HCT116 (cell line): ENCODE data around the gene VSNL1.

ENCODE experiments used
- CBX3 ChIP-seq: IDR thresholded peaks from 2 replicates; pipeline ENCODE4 v1.6.1; 2012; ENCODE audit warnings: low read depth
- EZH2phosphoT487 ChIP-seq: fragments of 200-600 bp; IDR thresholded peaks from 2 replicates; pipeline ENCODE4 v1.6.1; 2018; ENCODE audit warnings: antibody characterized with exemption, borderline replicate concordance
- FOSL1 ChIP-seq: IDR thresholded peaks from 2 replicates; pipeline ENCODE4 v1.6.1; 2012; ENCODE audit warnings: low read depth
- POLR2A ChIP-seq: IDR thresholded peaks from 2 replicates; pipeline ENCODE4 v1.7.0; 2011; ENCODE audit warnings: borderline replicate concordance; ENCODE audit not compliant: insufficient read depth, insufficient read length; ENCODE audit errors: extremely low read depth
- POLR2AphosphoS5 ChIP-seq: IDR thresholded peaks from 2 replicates; pipeline ENCODE4 v1.6.1; 2011; ENCODE audit warnings: mild to moderate bottlenecking, low read depth, low read length, moderate library complexity
- SIN3A ChIP-seq: IDR thresholded peaks from 2 replicates; pipeline ENCODE4 v1.6.1; 2012; ENCODE audit warnings: low read depth
- TCF7L2 ChIP-seq: IDR thresholded peaks from 2 replicates; pipeline ENCODE4 v1.7.0; 2011; ENCODE audit warnings: borderline replicate concordance, inconsistent platforms; ENCODE audit not compliant: insufficient read depth, insufficient read length; ENCODE audit errors: extremely low read depth
- TF ChIP-seq, protein P1 (sequence below), 3 experiments: fragments of 200-600 bp in 1 of 3; sonication (generic) in 1 of 3; IDR thresholded peaks in 2 of 3; conservative IDR thresholded peaks in 1 of 3; 2 replicates each; pipeline ENCODE4 v1.5.1; 2012 to 2017; ENCODE audit warnings: low read depth in 2 of 3, low read length in 2 of 3, antibody characterized with exemption in 1 of 3, borderline replicate concordance in 1 of 3, control low read depth in 1 of 3, mild to moderate bottlenecking in 1 of 3, mixed read lengths in 1 of 3, mixed run types in 1 of 3, moderate library complexity in 1 of 3; ENCODE audit not compliant: insufficient read depth in 1 of 3

DNA sequence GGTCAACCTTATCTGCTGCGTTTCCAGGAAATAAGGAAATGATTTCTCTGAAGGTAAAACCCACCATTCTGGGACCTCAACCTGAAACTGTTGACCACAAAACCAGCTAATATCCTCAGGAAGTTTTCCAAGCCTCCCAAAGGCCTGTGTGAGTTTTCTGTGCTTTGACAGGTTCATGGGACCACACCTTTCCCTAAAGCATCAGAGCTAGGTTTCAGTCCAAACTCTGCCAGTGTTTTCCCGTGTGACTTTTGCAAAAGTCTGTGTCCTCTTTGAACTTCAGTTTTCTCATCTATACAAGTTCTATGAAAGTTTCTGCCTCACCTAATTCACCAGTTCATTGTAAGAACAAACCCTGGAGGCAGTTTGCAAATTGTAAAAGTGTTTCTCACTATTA is 39.8 kb downstream of the VSNL1 start:
- TF ChIP-seq TCF7L2: no peak
- TF ChIP-seq, protein P1, sequence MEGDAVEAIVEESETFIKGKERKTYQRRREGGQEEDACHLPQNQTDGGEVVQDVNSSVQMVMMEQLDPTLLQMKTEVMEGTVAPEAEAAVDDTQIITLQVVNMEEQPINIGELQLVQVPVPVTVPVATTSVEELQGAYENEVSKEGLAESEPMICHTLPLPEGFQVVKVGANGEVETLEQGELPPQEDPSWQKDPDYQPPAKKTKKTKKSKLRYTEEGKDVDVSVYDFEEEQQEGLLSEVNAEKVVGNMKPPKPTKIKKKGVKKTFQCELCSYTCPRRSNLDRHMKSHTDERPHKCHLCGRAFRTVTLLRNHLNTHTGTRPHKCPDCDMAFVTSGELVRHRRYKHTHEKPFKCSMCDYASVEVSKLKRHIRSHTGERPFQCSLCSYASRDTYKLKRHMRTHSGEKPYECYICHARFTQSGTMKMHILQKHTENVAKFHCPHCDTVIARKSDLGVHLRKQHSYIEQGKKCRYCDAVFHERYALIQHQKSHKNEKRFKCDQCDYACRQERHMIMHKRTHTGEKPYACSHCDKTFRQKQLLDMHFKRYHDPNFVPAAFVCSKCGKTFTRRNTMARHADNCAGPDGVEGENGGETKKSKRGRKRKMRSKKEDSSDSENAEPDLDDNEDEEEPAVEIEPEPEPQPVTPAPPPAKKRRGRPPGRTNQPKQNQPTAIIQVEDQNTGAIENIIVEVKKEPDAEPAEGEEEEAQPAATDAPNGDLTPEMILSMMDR (IDR thresholded peaks at IDR 0.05 in 2 of 3, conservative IDR thresholded peaks at IDR 0.05 in 1 of 3; ENCODE audit: borderline replicate concordance in 1 of 3, insufficient read depth in 1 of 3, low read depth in 2 of 3, low read length in 2 of 3): no peak
- no peak for TF ChIP-seq POLR2A
- TF ChIP-seq POLR2AphosphoS5: no peak
- no peak for TF ChIP-seq EZH2phosphoT487
- no peak for TF ChIP-seq SIN3A
- no peak for TF ChIP-seq FOSL1
- no peak for TF ChIP-seq CBX3
